Midbrain (tissue), 1 donor: Measurements from ENCODE around the gene SPPL2C.

Experiments
- DNase-seq: peaks from one replicate; lab custom pipeline; 2025; lab: John Stamatoyannopoulos, UW

The SPPL2C gene

GRCh38 chr17:45844695-45845375 lies at the start of gene SPPL2C:
SPPL2C (plus strand) TSS chr17:45844881; CDS start chr17:45844907, 26 bp downstream.
- DNase-seq, result no peak

GRCh38 chr17:45800816-45801215 lies 43.9 kb upstream of the SPPL2C start:
- no peak for DNase-seq

- no peak for DNase-seq
These were observed 43.3 kb upstream of the SPPL2C start for GRCh38 chr17:45801421-45801820.

- DNase-seq, result no peak
These were observed 35.8 kb upstream of the SPPL2C start for GRCh38 chr17:45808845-45809244.

- no peak for DNase-seq
These were observed 35.2 kb upstream of the SPPL2C start for GRCh38 chr17:45809499-45809898.

GRCh38 chr17:45812102-45812501 lies 32.6 kb upstream of the SPPL2C start:
- DNase-seq, result no peak

GRCh38 chr17:45813048-45813725 lies 31.5 kb upstream of the SPPL2C start:
- peak; percentile 41 for DNase-seq

- peak; percentile 40 for DNase-seq
These were observed 29.8 kb upstream of the SPPL2C start for GRCh38 chr17:45814622-45815606.

- no peak for DNase-seq
These were observed 28.9 kb upstream of the SPPL2C start for GRCh38 chr17:45815752-45816151.

- no peak for DNase-seq
These were observed 26.6 kb upstream of the SPPL2C start for GRCh38 chr17:45818041-45818440.

GRCh38 chr17:45818699-45819098 lies 26.0 kb upstream of the SPPL2C start:
- DNase-seq, result no peak

- DNase-seq, result no peak
These were observed 25.0 kb upstream of the SPPL2C start for GRCh38 chr17:45819632-45820031.

- DNase-seq, result no peak
These were observed 24.5 kb upstream of the SPPL2C start for GRCh38 chr17:45820052-45820780.

- no peak for DNase-seq
These were observed 23.5 kb upstream of the SPPL2C start for GRCh38 chr17:45821147-45821546.

- DNase-seq, result no peak
These were observed 21.1 kb upstream of the SPPL2C start for GRCh38 chr17:45823598-45823997.

GRCh38 chr17:45824475-45824874 lies 20.2 kb upstream of the SPPL2C start:
- no peak for DNase-seq

GRCh38 chr17:45824901-45825492 lies 19.7 kb upstream of the SPPL2C start:
- DNase-seq, result no peak

- DNase-seq, result no peak
These were observed 18.9 kb upstream of the SPPL2C start for GRCh38 chr17:45825792-45826191.

- DNase-seq, result no peak
These were observed 17.6 kb upstream of the SPPL2C start for GRCh38 chr17:45826919-45827588.

GRCh38 chr17:45828171-45828570 lies 16.5 kb upstream of the SPPL2C start:
- DNase-seq, result no peak
